IPS DF 6.9 (cell line): ENCODE data around the gene SCN10A.

Source experiments
- DNase-seq: peaks from one replicate; pipeline ENCODE4 v3.0.0-alpha.2; 2013; ENCODE audit warnings: low read depth, low spot score
- H3K27ac ChIP-seq: one replicate; pipeline ENCODE4 v1.5.1; 2013; ENCODE audit warnings: low read length, control low read depth
- H3K27me3 ChIP-seq: 2 replicates; pipeline ENCODE4 v1.6.1; 2013; ENCODE audit warnings: mild to moderate bottlenecking, low read length; ENCODE audit not compliant: control insufficient read depth, insufficient read depth
- H3K36me3 ChIP-seq: 2 replicates; pipeline ENCODE4 v1.6.1; 2013; ENCODE audit warnings: low read length; ENCODE audit not compliant: control insufficient read depth, insufficient read depth
- H3K4me1 ChIP-seq: 2 replicates; pipeline ENCODE4 v1.6.1; 2013; ENCODE audit warnings: low read length; ENCODE audit not compliant: control insufficient read depth, insufficient read depth
- H3K4me3 ChIP-seq: 2 replicates; pipeline ENCODE4 v1.5.1; 2013; ENCODE audit warnings: mild to moderate bottlenecking, low read length
- H3K9me3 ChIP-seq: 2 replicates; pipeline ENCODE4 v1.6.1; 2013; ENCODE audit warnings: low read length, inconsistent platforms; ENCODE audit not compliant: control insufficient read depth, insufficient read depth
- WGBS: extraction: QIAGEN DNeasy Blood & Tissue Kit; methylation state at CpG from one replicate; pipeline ENCODE4 v1.1.7; 2013; ENCODE audit warnings: mixed read lengths, missing lambda C conversion rate; ENCODE audit not compliant: insufficient read length, insufficient coverage; 5-methylcytosine and 5-hydroxymethylcytosine counted together

The SCN10A gene

GRCh38 chr3:38792983-38793382 is 23.0 kb downstream of the SCN10A start:
- Histone ChIP-seq H3K27me3 (no peaks in the 10 kb centered on the region), H3K27ac (no peak overlapping the region), H3K36me3 (no peaks in the 10 kb centered on the region), H3K9me3 (no peaks in the 10 kb centered on the region), H3K4me1 (no peaks in the 10 kb centered on the region), H3K4me3 (no peak overlapping the region)
- no CpG with 5 or more reads among the region's 1 CpG for WGBS
- no peak for DNase-seq

DNA sequence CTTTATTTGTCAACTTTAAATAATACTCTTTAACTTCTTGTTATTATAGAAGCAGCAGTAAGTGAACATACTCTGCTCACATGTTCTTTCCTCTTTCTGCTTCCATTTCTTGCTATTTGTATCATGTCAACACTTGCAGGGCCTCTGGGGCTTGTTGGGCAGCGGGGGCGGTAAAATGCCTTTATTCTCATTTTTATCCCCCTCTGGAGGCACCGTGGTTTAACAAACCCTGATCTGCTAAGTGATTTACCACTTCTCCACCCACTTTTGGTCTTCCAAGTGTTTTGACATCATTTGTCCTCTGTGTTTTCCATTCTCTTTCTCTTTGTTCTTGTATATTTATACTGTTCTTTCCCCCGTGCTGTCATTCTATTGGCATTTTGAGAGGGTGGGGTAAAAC is 33.9 kb downstream of the SCN10A start:
- no peak for DNase-seq
- Histone ChIP-seq H3K4me3 (no peak overlapping the region), H3K36me3 (no peaks in the 10 kb centered on the region), H3K27me3 (no peaks in the 10 kb centered on the region), H3K9me3 (no peaks in the 10 kb centered on the region), H3K27ac (no peak overlapping the region), H3K4me1 (no peaks in the 10 kb centered on the region)
- WGBS: no CpG with 5 or more reads among the region's 4 CpGs

- DNase-seq: no peak
- H3K4me1 ChIP-seq: no peaks in the 10 kb centered on the region
- H3K27me3 ChIP-seq: no peaks in the 10 kb centered on the region
- H3K36me3 ChIP-seq: no peaks in the 10 kb centered on the region
- no peaks in the 10 kb centered on the region for H3K9me3 ChIP-seq
- H3K4me3 ChIP-seq: no peak overlapping the region
- no peak overlapping the region for H3K27ac ChIP-seq
Measured at GRCh38 chr3:38773528-38773927, 42.5 kb downstream of the SCN10A start.

- no CpG with 5 or more reads among the region's 3 CpGs for WGBS
- H3K27ac ChIP-seq: no peak overlapping the region
- DNase-seq: no peak
- no peaks in the 10 kb centered on the region for H3K4me1 ChIP-seq
- no peaks in the 10 kb centered on the region; the same call in 1 of the 2 replicates for H3K9me3 ChIP-seq
- H3K4me3 ChIP-seq: no peak overlapping the region
- H3K27me3 ChIP-seq: no peaks in the 10 kb centered on the region
- H3K36me3 ChIP-seq: no peaks in the 10 kb centered on the region
Measured at GRCh38 chr3:38763569-38763968, 52.4 kb downstream of the SCN10A start.

GRCh38 chr3:38758557-38758956 is 57.5 kb downstream of the SCN10A start:
- Histone ChIP-seq H3K4me1 (no peaks in the 10 kb centered on the region), H3K4me3 (no peak overlapping the region), H3K27me3 (no peaks in the 10 kb centered on the region; the same call in 1 of the 2 replicates), H3K27ac (no peak overlapping the region), H3K9me3 (no peaks in the 10 kb centered on the region; the same call in 1 of the 2 replicates), H3K36me3 (no peaks in the 10 kb centered on the region)
- WGBS: no CpG with 5 or more reads among the region's 3 CpGs
- DNase-seq: no peak

GRCh38 chr3:38757721-38758120 is 58.3 kb downstream of the SCN10A start:
- no CpG with 5 or more reads among the region's 4 CpGs for WGBS
- H3K36me3 ChIP-seq: no peaks in the 10 kb centered on the region
- no peak for DNase-seq
- no peak overlapping the region for H3K4me3 ChIP-seq
- no peak overlapping the region for H3K27ac ChIP-seq
- H3K27me3 ChIP-seq: no peaks in the 10 kb centered on the region; the same call in 1 of the 2 replicates
- H3K4me1 ChIP-seq: no peaks in the 10 kb centered on the region
- H3K9me3 ChIP-seq: no peaks in the 10 kb centered on the region; the same call in 1 of the 2 replicates

- no peaks in the 10 kb centered on the region; the same call in 1 of the 2 replicates for H3K27me3 ChIP-seq
- no peaks in the 10 kb centered on the region for H3K4me1 ChIP-seq
- no peak overlapping the region for H3K4me3 ChIP-seq
- H3K27ac ChIP-seq: no peak overlapping the region
- H3K36me3 ChIP-seq: no peaks in the 10 kb centered on the region
- no CpG with 5 or more reads among the region's 5 CpGs for WGBS
- no peaks in the 10 kb centered on the region; the same call in 1 of the 2 replicates for H3K9me3 ChIP-seq
- no peak for DNase-seq
Measured at GRCh38 chr3:38756892-38757291, 59.1 kb downstream of the SCN10A start.

GRCh38 chr3:38755130-38755529 is 60.9 kb downstream of the SCN10A start:
- Histone ChIP-seq H3K4me3 (no peak overlapping the region), H3K36me3 (no peaks in the 10 kb centered on the region), H3K9me3 (no peaks in the 10 kb centered on the region; the same call in 1 of the 2 replicates), H3K27me3 (no peaks in the 10 kb centered on the region; the same call in 1 of the 2 replicates), H3K4me1 (no peaks in the 10 kb centered on the region), H3K27ac (no peak overlapping the region)
- no peak for DNase-seq
- WGBS: no CpG with 5 or more reads among the region's 5 CpGs

DNA sequence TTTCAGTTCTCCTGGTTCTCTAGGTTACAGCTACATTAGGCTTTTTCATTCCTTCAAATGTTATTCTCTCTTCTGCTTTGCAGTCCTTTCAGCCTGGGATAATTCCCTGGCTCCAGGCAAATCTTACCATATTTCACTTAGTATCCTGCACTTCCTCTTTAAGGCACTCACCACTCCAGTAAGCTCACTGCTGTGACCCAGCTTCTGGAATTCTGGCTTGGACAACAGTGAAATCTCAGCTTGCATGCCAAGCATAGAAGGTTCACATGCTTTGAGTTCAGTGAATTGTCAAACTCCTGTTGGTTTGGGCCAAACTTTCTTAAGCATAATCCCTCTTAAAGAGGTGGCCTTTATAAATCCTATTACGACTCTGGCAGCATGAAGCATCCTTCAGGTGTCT is 69.4 kb downstream of the SCN10A start:
- WGBS: no CpG with 5 or more reads among the region's 1 CpG

DNA sequence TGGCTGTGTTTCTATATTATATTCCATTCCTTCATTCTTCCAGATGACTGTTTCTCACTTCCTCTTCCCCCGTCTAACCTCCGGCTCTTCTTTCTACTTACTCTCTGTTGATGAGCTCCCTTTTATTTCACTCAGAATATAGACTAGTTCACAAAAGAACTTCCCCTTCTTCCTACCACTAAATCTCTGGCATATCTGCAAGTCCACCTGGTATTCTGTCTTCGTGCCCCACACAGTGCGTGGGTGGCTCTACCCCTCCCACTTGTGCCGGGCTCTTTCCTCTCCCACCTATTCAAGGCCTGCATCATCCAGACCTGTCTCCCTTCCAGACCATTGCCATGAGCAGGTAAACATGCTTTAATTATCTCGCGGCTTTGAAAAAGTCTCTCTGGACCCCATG is 73.0 kb downstream of the SCN10A start:
- no peak for DNase-seq
- no peaks in the 10 kb centered on the region for H3K36me3 ChIP-seq
- H3K27me3 ChIP-seq: no peaks in the 10 kb centered on the region
- no peak overlapping the region for H3K4me3 ChIP-seq
- H3K9me3 ChIP-seq: no peaks in the 10 kb centered on the region
- no CpG with 5 or more reads among the region's 7 CpGs for WGBS
- H3K4me1 ChIP-seq: no peaks in the 10 kb centered on the region
- no peak overlapping the region for H3K27ac ChIP-seq

More for the DNA sequence above, 69.4 kb downstream of the SCN10A start:
- H3K27me3 ChIP-seq: no peaks in the 10 kb centered on the region
- no peak for DNase-seq
- H3K4me1 ChIP-seq: no peaks in the 10 kb centered on the region
- H3K9me3 ChIP-seq: no peaks in the 10 kb centered on the region
- no peaks in the 10 kb centered on the region for H3K36me3 ChIP-seq
- no peak overlapping the region for H3K27ac ChIP-seq
- no peak overlapping the region for H3K4me3 ChIP-seq

DNA sequence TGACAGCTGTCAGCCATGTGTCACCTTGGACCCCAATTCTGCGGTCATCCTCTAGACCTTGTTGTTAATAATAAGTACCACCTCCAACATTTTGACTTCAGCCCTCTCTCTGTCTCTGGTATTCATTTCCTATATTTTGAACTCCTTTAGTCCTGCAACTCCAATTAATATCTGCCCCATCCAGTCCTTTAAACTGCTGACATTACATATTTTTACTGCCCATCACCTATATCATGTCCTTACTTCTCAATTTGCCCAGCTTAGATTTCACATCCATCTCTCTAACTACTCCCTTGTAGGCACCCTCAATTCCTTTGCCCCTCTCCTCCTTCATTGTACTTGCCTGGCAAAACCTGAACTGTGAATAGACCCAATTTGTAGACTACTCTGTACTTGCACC is 73.5 kb downstream of the SCN10A start:
- H3K4me3 ChIP-seq: no peak overlapping the region
- WGBS: no CpG with 5 or more reads among the region's 1 CpG
- H3K4me1 ChIP-seq: no peaks in the 10 kb centered on the region
- no peaks in the 10 kb centered on the region for H3K36me3 ChIP-seq
- no peaks in the 10 kb centered on the region for H3K9me3 ChIP-seq
- no peak for DNase-seq
- no peak overlapping the region for H3K27ac ChIP-seq
- no peaks in the 10 kb centered on the region for H3K27me3 ChIP-seq
